Measurements from ENCODE around the gene COQ2.

The COQ2 gene

GRCh38 chr4:83276299-83277040 lies 8.1 kb downstream of the COQ2 start:
- TF ChIP-seq SIN3A (IDR thresholded peaks at IDR 0.05; ENCODE audit: borderline replicate concordance, insufficient read depth, low read length) (no peak), REST (IDR thresholded peaks at IDR 0.05; ENCODE audit: insufficient read depth in 1 of 2, low read depth in 2 of 2, low read length in 2 of 2) (no peak), POLR2AphosphoS5 (IDR thresholded peaks at IDR 0.05; ENCODE audit: low read depth, low read length) (no peak), TAF1 (IDR thresholded peaks at IDR 0.05; ENCODE audit: borderline replicate concordance, insufficient read depth, low read length) (no peak), FOXP2 (optimal IDR thresholded peaks at IDR 0.05; ENCODE audit: borderline replicate concordance, extremely low read depth, extremely low read length, insufficient read depth) (no peak)

DNA sequence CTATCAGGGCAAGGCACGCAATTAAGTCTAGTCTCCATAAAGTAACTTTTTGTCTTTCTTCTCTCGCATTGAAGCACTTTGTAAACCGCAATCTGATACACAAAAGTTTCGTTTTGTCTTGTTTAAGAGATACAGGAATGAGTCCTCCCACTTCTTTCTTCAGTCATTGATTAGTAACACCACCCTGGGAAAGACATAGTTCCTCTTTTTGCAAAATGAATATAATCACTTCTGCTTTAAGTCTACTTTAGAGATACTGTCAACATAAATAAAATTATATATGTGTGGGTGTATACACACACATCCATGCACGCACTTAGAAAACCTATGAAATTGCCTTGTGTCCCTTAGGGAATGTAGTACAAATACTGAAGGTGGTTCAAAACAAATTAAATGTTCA lies 11.7 kb downstream of the COQ2 start:
- TF ChIP-seq FOXP2 (optimal IDR thresholded peaks at IDR 0.05; ENCODE audit: borderline replicate concordance, extremely low read depth, extremely low read length, insufficient read depth) (no peak), POLR2AphosphoS5 (IDR thresholded peaks at IDR 0.05; ENCODE audit: low read depth, low read length) (no peak), REST (IDR thresholded peaks at IDR 0.05; ENCODE audit: insufficient read depth in 1 of 2, low read depth in 2 of 2, low read length in 2 of 2) (no peak), SIN3A (IDR thresholded peaks at IDR 0.05; ENCODE audit: borderline replicate concordance, insufficient read depth, low read length) (no peak), TAF1 (IDR thresholded peaks at IDR 0.05; ENCODE audit: borderline replicate concordance, insufficient read depth, low read length) (no peak)

- no peak for TF ChIP-seq POLR2AphosphoS5 (IDR thresholded peaks at IDR 0.05; ENCODE audit: low read depth, low read length)
- no peak for TF ChIP-seq REST (IDR thresholded peaks at IDR 0.05; ENCODE audit: insufficient read depth in 1 of 2, low read depth in 2 of 2, low read length in 2 of 2)
- TF ChIP-seq SIN3A (IDR thresholded peaks at IDR 0.05; ENCODE audit: borderline replicate concordance, insufficient read depth, low read length), result no peak
- TF ChIP-seq FOXP2 (optimal IDR thresholded peaks at IDR 0.05; ENCODE audit: borderline replicate concordance, extremely low read depth, extremely low read length, insufficient read depth), result no peak
- no peak for TF ChIP-seq TAF1 (IDR thresholded peaks at IDR 0.05; ENCODE audit: borderline replicate concordance, insufficient read depth, low read length)
These were observed 15.3 kb downstream of the COQ2 start for GRCh38 chr4:83269256-83269655.

DNA sequence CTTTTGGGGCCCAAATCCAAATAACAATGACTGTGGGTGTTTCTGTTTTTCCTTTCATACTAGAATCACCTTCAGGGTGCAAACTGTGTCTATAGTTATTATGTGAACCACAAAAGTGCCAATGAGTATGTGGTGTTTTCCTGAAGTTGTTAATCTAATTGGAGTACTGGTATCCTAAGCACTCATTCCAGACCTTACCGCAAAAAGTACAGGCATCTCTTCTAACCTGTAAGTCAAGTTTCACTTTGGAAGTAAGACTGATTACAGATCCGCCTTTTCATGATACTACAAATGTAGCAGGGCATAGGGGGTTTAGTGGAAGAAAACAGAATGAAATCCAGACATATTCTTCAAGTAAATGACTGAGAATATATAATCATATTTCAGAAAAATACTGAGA lies 16.1 kb downstream of the COQ2 start:
- TF ChIP-seq SIN3A (IDR thresholded peaks at IDR 0.05; ENCODE audit: borderline replicate concordance, insufficient read depth, low read length) (no peak), REST (IDR thresholded peaks at IDR 0.05; ENCODE audit: insufficient read depth in 1 of 2, low read depth in 2 of 2, low read length in 2 of 2) (no peak), FOXP2 (optimal IDR thresholded peaks at IDR 0.05; ENCODE audit: borderline replicate concordance, extremely low read depth, extremely low read length, insufficient read depth) (no peak), POLR2AphosphoS5 (IDR thresholded peaks at IDR 0.05; ENCODE audit: low read depth, low read length) (no peak), TAF1 (IDR thresholded peaks at IDR 0.05; ENCODE audit: borderline replicate concordance, insufficient read depth, low read length) (no peak)
